ENCODE measurements around the gene SNCAIP. TPM values are rescaled to one million over a fixed set of nuclear protein-coding genes. Genes with fewer than 3 reads are reported as not detected.
A peak's percentile ranks its signal among the peaks of the same experiment; 100 is the strongest.

SNCAIP gene
- total and polyA plus RNA-seq, 2 of the 4 experiments (the other 2 are of a cell fraction): 15.3 to 19.0 TPM

GRCh38 chr5:122332599-122333555 lies 20.8 kb downstream of the SNCAIP start:
- H2BK15ac ChIP-seq (ENCODE audit: low read depth, low read length): peak overlapping the region; percentile 60; the same call in 1 of the 3 replicates
- H3K4ac ChIP-seq (ENCODE audit: low read depth, low read length): no peak overlapping the region
- H2AK5ac ChIP-seq (ENCODE audit: low read depth, low read length): no peak overlapping the region
- no peak overlapping the region for H3K27ac ChIP-seq (ENCODE audit: insufficient read depth, low read length)
- H2AFZ ChIP-seq (replicated peaks; ENCODE audit: low read length, poor library complexity): no peak overlapping the region
- ChIA-PET POLR2A (ENCODE audit: unreplicated experiment) (interaction anchor here (0.7 kb wide), 1 partner anchor 262 kb away, joined by 3 read pairs; no protein-coding TSS in a partner anchor), CTCF (interaction anchor here (0.6 kb wide), 1 partner anchor 39 kb away, joined by 3 read pairs; no protein-coding TSS in a partner anchor)
- H3K36me3 ChIP-seq (ENCODE audit: control insufficient read depth, insufficient read depth, low read length): no peaks in the 10 kb centered on the region
- H3K18ac ChIP-seq (ENCODE audit: low read depth, low read length): 0 out of 2 replicates have a peak overlapping the region, but pooled peaks have one; percentile 37
- no peak overlapping the region for H2AK9ac ChIP-seq (replicated peaks; ENCODE audit: low read depth, low read length, poor library complexity)
- no peaks in the 10 kb centered on the region for H4K20me1 ChIP-seq (ENCODE audit: insufficient read depth, low read length)
- peaks cover 14 to 25% of the 10 kb centered on the region in 2 experiments; a peak in 3 of 4 replicates for H3K79me1 ChIP-seq (ENCODE audit: low read depth in 1 of 2, low read length in 2 of 2)
- H3K56ac ChIP-seq (ENCODE audit: extremely low read depth, insufficient read depth, low read length): no peak overlapping the region
- WGBS, 2 experiments (ENCODE audit: extremely low coverage in 2 of 2, insufficient read length in 1 of 2): no CpG with 5 or more reads among the region's 5 CpGs
- peaks cover 5% of the 10 kb centered on the region for H3K4me1 ChIP-seq (ENCODE audit: control insufficient read depth, insufficient read depth, low read length)
- H3K9me3 ChIP-seq (ENCODE audit: control insufficient read depth, insufficient read depth, low read length): no peaks in the 10 kb centered on the region
- no peak overlapping the region for H4K5ac ChIP-seq (ENCODE audit: low read depth, low read length)
- H2BK20ac ChIP-seq (ENCODE audit: low read depth, low read length): no peak overlapping the region
- H3K27me3 ChIP-seq (ENCODE audit: control insufficient read depth, insufficient read depth, low read length): no peaks in the 10 kb centered on the region
- dilution Hi-C loops (cut with HindIII; ENCODE audit: low sequenced_read_pairs, unreplicated experiment): no loop called here
- H3K4me2 ChIP-seq (ENCODE audit: low read depth, low read length): no peak overlapping the region
- H3K9ac ChIP-seq (ENCODE audit: low read depth, low read length): no peak overlapping the region; the same call in 1 of the 2 replicates
- no peak overlapping the region for H3K4me3 ChIP-seq (ENCODE audit: insufficient read depth, low read depth, low read length)
- no peak overlapping the region for H2BK120ac ChIP-seq (ENCODE audit: low read depth, low read length)
- in situ Hi-C loops (cut with MboI; ENCODE audit: low sequenced_read_pairs): no loop called here
- peaks cover 7% of the 10 kb centered on the region; the same call in 1 of the 2 replicates for H3K9me1 ChIP-seq (ENCODE audit: insufficient read depth, low read length)
- intact Hi-C loops (cut with micrococcal nuclease): no loop called here
- H3K14ac ChIP-seq (replicated peaks; ENCODE audit: low read depth, low read length): no peak overlapping the region
- no peak overlapping the region for H3K23ac ChIP-seq (ENCODE audit: low read depth, low read length)
- no TSS peak for BruUV-seq (replicated peaks)
- 0 out of 2 replicates have a peak, but pooled peaks have one; percentile 17 for ATAC-seq (ENCODE audit: low read depth)
- H4K91ac ChIP-seq (ENCODE audit: insufficient read depth, low read depth, low read length): no peak overlapping the region
- DNase-seq: no peak
- no peak overlapping the region for H4K8ac ChIP-seq (ENCODE audit: low read depth in 2 of 2, low read length in 2 of 2)
- no peak overlapping the region for H2BK5ac ChIP-seq (ENCODE audit: low read depth, low read length, poor library complexity, severe bottlenecking)
- TF ChIP-seq CHD1 (IDR thresholded peaks at IDR 0.05; ENCODE audit: low read depth, low read length): no peak
- TF ChIP-seq MXI1 (IDR thresholded peaks at IDR 0.05; ENCODE audit: borderline replicate concordance, low read depth, low read length): no peak
- TF ChIP-seq SMC3 (IDR thresholded peaks at IDR 0.05; ENCODE audit: low read depth, low read length): no peak
- TF ChIP-seq USF2 (IDR thresholded peaks at IDR 0.05; ENCODE audit: low read depth, low read length): no peak
- no peak for TF ChIP-seq RCOR1 (IDR thresholded peaks at IDR 0.05; ENCODE audit: insufficient replicate concordance, low read length)
- no peak for TF ChIP-seq POLR2A (IDR thresholded peaks at IDR 0.05; ENCODE audit: low read depth, low read length)
- TF ChIP-seq BHLHE40 (IDR thresholded peaks at IDR 0.05; ENCODE audit: low read depth, low read length): no peak
- TF ChIP-seq CEBPB (IDR thresholded peaks at IDR 0.05; ENCODE audit: low read depth, low read length): no peak
- no peak for TF ChIP-seq MAZ (IDR thresholded peaks at IDR 0.05; ENCODE audit: borderline replicate concordance, low read depth, low read length)
- TF ChIP-seq ELK1 (IDR thresholded peaks at IDR 0.05; ENCODE audit: borderline replicate concordance, low read depth, low read length): no peak
- no peak for TF ChIP-seq MAFK (IDR thresholded peaks at IDR 0.05; ENCODE audit: low read depth, low read length)
- TF ChIP-seq NFE2L2 (IDR thresholded peaks at IDR 0.05; ENCODE audit: low read depth, low read length): no peak
- TF ChIP-seq FOS (IDR thresholded peaks at IDR 0.05; ENCODE audit: low read depth, low read length): no peak

Data from IMR-90 (cell line).